Naive thymus-derived CD8-positive, alpha-beta T cell (primary cell): ENCODE data around the gene ATF7IP2. TPM values are rescaled to one million over a fixed set of nuclear protein-coding genes. Genes with fewer than 3 reads are reported as not detected.
"Not testable (repeated sequence)": the region's sequence is repeated elsewhere in the genome, so short reads cannot be mapped to it uniquely, and the experiment has no call there.

ENCODE experiments used
- ATAC-seq, 2 donors: fragments of 150-1000 bp; cut with Tn5 transposase in 1 of 2; sonication (Bioruptor Pico), chemical (Tn5 transposase) in 1 of 2; 1 replicate in 1 of 2; 2 replicates in 1 of 2; pipeline ENCODE4 v1.10.0; 2021; ENCODE audit warnings: mild to moderate bottlenecking in 2 of 2, moderate library complexity in 2 of 2
- POLR2A ChIA-PET: fragments of 350-600 bp; sonication (Branson Sonifier 250); formaldehyde crosslinking; loops from one replicate; lab custom pipeline; 2021; ENCODE audit warnings: antibody characterized with exemption; lab: Charles Lee
- DNase-seq, 10 donors: peaks; one replicate each; pipeline versions ENCODE4 v3.0.0 to v3.0.0-alpha.2; 2020 to 2022
- H3K27ac Mint-ChIP-seq, 10 donors: one replicate each; pipeline ENCODE4 v1.8.0; 2020 to 2022; ENCODE audit warnings: mild to moderate bottlenecking in 10 of 10, mixed read lengths in 10 of 10, moderate library complexity in 4 of 10, inconsistent platforms in 1 of 10
- H3K27me3 Mint-ChIP-seq, 5 donors: one replicate each; pipeline ENCODE4 v1.8.0; 2021 to 2022; ENCODE audit warnings: mixed read lengths in 5 of 5
- H3K36me3 Mint-ChIP-seq, 3 donors: one replicate each; pipeline ENCODE4 v1.8.0; 2020 to 2022; ENCODE audit warnings: mixed read lengths in 3 of 3, mild to moderate bottlenecking in 2 of 3, inconsistent platforms in 1 of 3
- H3K4me1 Mint-ChIP-seq, 4 donors: one replicate each; pipeline ENCODE4 v1.8.0; 2021 to 2022; ENCODE audit warnings: mixed read lengths in 4 of 4
- H3K4me3 Mint-ChIP-seq, 10 donors: one replicate each; pipeline ENCODE4 v1.8.0; 2020 to 2022; ENCODE audit warnings: mild to moderate bottlenecking in 10 of 10, mixed read lengths in 10 of 10, moderate library complexity in 6 of 10, inconsistent platforms in 1 of 10
- H3K9me3 Mint-ChIP-seq, 9 donors: one replicate each; pipeline ENCODE4 v1.8.0; 2020 to 2022; ENCODE audit warnings: mixed read lengths in 9 of 9, mild to moderate bottlenecking in 3 of 9, inconsistent platforms in 1 of 9, moderate library complexity in 1 of 9
- polyA plus RNA-seq, 3 donors: library from polyadenylated mRNA; unstranded; fragments of 300-500 nt; fragmentation: Illumina TruSeq; gene quantifications; one replicate each; pipeline ENCODE4 v1.2.3, GENCODE V29; 2021
- total RNA-seq, 8 experiments: library from RNA in 2 of 8; stranded (reverse) in 2 of 8; gene quantifications; one replicate each; pipeline ENCODE4 v1.2.3 and lab custom pipeline; 2021 to 2026

The ATF7IP2 gene
- total and polyA plus RNA-seq, 5 experiments from 2014 or later = 87.6 to 182 (median 121) TPM

DNA sequence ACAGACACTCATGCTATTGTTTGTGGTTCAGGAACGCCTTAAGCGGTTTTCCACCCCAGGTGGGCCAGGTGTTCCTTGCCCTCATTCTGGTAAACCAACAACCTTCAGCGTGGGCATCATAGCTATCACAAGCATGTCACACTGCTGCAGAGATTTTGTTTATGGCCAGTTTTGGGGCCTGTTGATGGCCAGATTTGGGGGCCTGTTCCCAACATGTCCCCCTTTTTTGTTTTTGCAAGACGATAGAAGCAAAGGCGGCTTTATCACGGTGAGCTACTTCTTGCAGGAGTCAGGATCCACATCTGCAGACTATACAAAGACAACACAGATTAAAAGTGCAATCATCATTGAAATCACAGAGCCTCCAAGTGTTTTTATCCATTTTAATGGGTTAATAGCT, 32.3 kb downstream of the ATF7IP2 start:
- H3K27me3 Mint-ChIP-seq, H3K4me3 Mint-ChIP-seq, DNase-seq, H3K27ac Mint-ChIP-seq, POLR2A ChIA-PET, ATAC-seq: not testable (repeated sequence)
- H3K4me1 Mint-ChIP-seq = peaks cover 4 to 14% (median 8%) of the 10 kb centered on the region in 4 donors
- peaks cover 14 to 75% (median 58%) of the 10 kb centered on the region in 9 donors for H3K9me3 Mint-ChIP-seq
- H3K36me3 Mint-ChIP-seq = peaks cover 74 to 90% (median 78%) of the 10 kb centered on the region in 3 donors

DNA sequence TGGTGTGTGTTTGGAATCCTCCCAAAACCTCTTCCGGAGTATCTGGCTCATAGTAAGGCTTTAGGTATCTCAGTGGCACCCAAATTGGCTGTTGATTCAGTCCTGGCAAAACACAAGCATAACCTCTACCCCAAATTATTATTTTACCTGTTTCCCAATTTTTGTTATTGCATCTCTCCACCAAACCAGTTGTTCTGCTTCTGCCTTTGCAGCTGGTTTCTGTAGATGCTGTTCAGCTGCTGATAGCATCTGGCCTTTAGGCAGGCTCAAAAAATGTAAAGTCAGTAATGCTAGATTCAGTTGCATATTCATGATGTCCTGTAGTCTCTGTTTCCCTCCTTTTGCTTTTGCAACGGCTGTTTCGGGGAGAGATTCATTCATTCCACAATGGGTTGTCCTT, 33.8 kb downstream of the ATF7IP2 start:
- DNase-seq (no peak), ATAC-seq (no peak)
- H3K9me3 Mint-ChIP-seq = peaks cover 8 to 70% (median 49%) of the 10 kb centered on the region in 9 donors
- H3K4me1 Mint-ChIP-seq = peaks cover 0 to 8% (median 1%) of the 10 kb centered on the region in 4 donors
- H3K27ac Mint-ChIP-seq = no peak overlapping the region
- H3K4me3 Mint-ChIP-seq = peak overlapping the region in 1 of 10 donors; percentile 70
- peaks cover 64 to 86% (median 73%) of the 10 kb centered on the region in 3 donors for H3K36me3 Mint-ChIP-seq
- no peaks in the 10 kb centered on the region for H3K27me3 Mint-ChIP-seq
- POLR2A ChIA-PET = interaction anchor here (1.3 kb wide), 1 partner anchor 91 kb away, joined by 4 read pairs; no protein-coding TSS in a partner anchor

DNA sequence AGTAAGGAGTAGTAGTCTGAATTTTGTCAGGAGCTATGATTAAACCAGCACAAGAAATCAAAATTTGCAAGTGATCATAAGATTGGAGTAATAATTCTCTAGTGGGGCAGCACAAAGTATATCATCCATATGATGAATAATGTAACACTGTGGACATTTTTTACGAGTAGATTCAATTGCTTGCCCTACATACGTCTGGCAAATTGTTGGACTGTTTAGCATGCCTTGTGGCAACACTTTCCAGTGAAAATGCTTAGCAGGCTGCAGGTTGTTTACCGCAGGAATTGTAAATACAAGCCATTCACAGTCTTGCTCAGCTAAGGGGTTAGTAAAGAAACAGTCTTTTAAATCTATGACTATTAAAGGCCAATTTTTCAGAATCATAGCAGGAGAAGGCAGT, 35.7 kb downstream of the ATF7IP2 start:
- no peak overlapping the region for H3K4me3 Mint-ChIP-seq
- peaks cover 7 to 51% (median 34%) of the 10 kb centered on the region in 9 donors for H3K9me3 Mint-ChIP-seq
- no peak overlapping the region for H3K27ac Mint-ChIP-seq
- no peak for ATAC-seq
- H3K4me1 Mint-ChIP-seq = peaks cover 0 to 6% (median 1%) of the 10 kb centered on the region in 4 donors
- peaks cover 48 to 68% (median 58%) of the 10 kb centered on the region in 3 donors for H3K36me3 Mint-ChIP-seq
- no peaks in the 10 kb centered on the region for H3K27me3 Mint-ChIP-seq
- POLR2A ChIA-PET = no interaction called here
- DNase-seq = no peak

DNA sequence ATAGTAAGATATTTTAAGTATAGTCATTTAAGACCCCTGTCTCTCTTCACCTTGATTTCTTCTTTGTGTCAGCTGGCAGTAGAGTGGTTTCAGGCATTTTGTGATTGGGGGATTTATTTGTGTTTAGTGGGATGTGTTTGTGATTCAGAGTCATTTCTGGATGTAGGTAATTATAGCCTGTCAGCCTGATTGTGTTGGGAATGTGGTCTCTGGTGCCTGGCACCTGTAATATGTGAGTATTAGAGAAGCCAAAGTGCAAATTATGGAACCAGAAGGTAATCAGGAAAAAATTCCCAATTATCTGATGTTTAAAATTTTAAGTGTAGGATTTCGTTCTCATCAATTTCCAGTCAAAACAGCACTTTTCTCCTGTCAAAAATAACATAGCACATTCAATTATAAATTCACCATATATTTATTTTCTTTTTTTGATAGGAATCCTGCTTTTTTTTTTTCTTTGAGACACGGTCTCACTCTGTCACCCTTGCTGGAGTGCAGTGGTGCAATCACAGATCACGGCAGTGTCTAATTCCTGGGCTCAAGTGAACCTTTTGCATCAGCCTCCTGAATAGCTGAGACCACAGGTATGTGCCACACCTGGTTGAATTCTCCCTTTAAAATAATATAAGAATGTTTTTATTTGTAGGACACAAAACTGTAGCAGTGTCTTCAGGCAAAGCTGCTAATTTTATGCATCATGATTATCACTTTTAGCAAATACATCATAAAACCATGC, 42.7 kb downstream of the ATF7IP2 start:
- H3K36me3 Mint-ChIP-seq = peaks cover 18 to 49% (median 30%) of the 10 kb centered on the region in 3 donors
- ATAC-seq (no peak), DNase-seq (no peak)
- POLR2A ChIA-PET = no interaction called here
- peaks cover 0 to 6% (median 2%) of the 10 kb centered on the region in 9 donors for H3K9me3 Mint-ChIP-seq
- no peak overlapping the region for H3K4me3 Mint-ChIP-seq
- H3K27ac Mint-ChIP-seq = peak overlapping the region in 5 of 10 donors; percentile 4 to 73 (median 28)
- H3K27me3 Mint-ChIP-seq = no peaks in the 10 kb centered on the region
- H3K4me1 Mint-ChIP-seq = peaks cover 0 to 2% (median 0%) of the 10 kb centered on the region in 4 donors

DNA sequence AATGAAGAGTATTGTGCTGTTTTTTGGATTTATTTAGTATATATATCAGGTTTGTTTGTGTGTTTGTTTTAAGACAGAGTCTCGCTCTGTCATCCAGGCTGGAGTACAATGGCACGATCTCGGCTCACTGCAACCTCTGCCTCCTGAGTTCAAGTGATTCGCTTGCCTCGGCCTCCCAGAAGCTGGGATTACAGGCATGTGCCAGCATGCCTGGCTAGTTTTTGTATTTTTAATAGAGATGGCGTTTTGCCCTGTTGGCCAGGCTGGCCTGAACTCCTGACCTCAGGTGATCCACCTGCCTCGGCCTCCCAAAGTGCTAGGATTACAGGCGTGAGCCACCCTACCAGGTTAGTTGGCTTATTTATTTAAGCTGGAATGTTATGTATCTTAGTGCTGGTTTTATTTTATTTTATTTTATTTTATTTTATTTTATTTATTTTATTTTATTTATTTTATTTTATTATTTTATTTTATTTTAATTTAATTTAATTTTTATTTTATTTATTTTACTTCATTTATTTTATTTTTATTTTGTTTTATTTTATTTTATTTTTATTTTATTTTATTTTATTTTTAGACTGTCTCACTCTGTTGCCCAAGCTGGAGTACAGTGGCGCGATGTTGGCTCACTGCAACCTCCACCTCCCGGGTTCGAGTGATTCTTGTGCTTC, 43.6 kb downstream of the ATF7IP2 start:
- H3K27me3 Mint-ChIP-seq, H3K27ac Mint-ChIP-seq, POLR2A ChIA-PET, H3K9me3 Mint-ChIP-seq, DNase-seq, H3K4me3 Mint-ChIP-seq, H3K4me1 Mint-ChIP-seq, ATAC-seq: not testable (repeated sequence)
- H3K36me3 Mint-ChIP-seq = peaks cover 23 to 55% (median 35%) of the 10 kb centered on the region in 3 donors

DNA sequence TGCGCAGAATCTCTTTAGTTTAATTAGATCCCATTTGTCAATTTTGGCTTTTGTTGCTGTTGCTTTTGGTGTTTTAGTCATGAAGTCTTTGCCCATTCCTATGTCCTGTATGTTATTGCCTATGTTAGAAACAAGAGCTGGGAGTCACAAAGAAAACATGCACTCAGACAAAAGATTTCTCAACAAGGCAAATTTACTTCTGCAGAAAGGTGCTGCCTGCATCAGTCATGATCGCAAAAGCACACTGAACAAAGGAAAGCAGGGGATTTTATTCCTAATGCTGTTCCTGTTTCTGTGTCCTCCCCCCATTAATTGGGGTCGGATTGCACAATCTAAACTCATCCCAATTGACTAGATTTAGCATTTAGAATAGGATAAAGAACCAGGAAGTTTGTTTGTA, 55.9 kb downstream of the ATF7IP2 start:
- ATAC-seq (no peak), DNase-seq (no peak)
- H3K9me3 Mint-ChIP-seq = peaks cover 0 to 69% (median 36%) of the 10 kb centered on the region in 9 donors
- H3K4me1 Mint-ChIP-seq = no peaks in the 10 kb centered on the region
- POLR2A ChIA-PET = no interaction called here
- H3K36me3 Mint-ChIP-seq = peaks cover 54 to 93% (median 87%) of the 10 kb centered on the region in 3 donors
- no peaks in the 10 kb centered on the region for H3K27me3 Mint-ChIP-seq
- no peak overlapping the region for H3K4me3 Mint-ChIP-seq
- H3K27ac Mint-ChIP-seq = peak overlapping the region in 1 of 10 donors; percentile 68

DNA sequence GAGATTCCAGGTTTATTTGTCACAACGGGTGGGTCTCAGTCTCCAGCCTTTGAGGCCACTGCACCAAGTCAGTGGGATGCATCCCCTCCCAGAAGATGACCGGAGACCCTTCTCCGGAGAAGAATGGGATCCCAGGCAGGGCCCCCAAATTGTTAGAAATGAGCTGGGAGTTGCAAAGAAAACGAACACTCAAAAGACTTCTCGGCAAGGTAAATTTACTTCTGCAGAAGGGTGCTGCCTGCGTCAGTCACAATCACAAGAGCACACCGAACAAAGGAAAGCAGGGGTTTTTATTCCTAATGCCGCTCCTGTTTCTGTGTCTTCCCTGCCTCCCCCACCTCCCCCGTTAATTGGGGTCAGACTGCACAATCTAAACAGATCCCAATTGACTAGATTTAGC, 61.4 kb downstream of the ATF7IP2 start:
- peak overlapping the region in 1 of 10 donors; percentile 10 for H3K4me3 Mint-ChIP-seq
- H3K36me3 Mint-ChIP-seq = peaks cover 79 to 99% (median 99%) of the 10 kb centered on the region in 3 donors
- no peak for DNase-seq
- H3K27ac Mint-ChIP-seq = no peak overlapping the region
- POLR2A ChIA-PET = no interaction called here
- H3K9me3 Mint-ChIP-seq = peaks cover 14 to 97% (median 47%) of the 10 kb centered on the region in 9 donors
- ATAC-seq = no peak
- H3K27me3 Mint-ChIP-seq = no peaks in the 10 kb centered on the region
- H3K4me1 Mint-ChIP-seq = peaks cover 0 to 14% (median 11%) of the 10 kb centered on the region in 4 donors

DNA sequence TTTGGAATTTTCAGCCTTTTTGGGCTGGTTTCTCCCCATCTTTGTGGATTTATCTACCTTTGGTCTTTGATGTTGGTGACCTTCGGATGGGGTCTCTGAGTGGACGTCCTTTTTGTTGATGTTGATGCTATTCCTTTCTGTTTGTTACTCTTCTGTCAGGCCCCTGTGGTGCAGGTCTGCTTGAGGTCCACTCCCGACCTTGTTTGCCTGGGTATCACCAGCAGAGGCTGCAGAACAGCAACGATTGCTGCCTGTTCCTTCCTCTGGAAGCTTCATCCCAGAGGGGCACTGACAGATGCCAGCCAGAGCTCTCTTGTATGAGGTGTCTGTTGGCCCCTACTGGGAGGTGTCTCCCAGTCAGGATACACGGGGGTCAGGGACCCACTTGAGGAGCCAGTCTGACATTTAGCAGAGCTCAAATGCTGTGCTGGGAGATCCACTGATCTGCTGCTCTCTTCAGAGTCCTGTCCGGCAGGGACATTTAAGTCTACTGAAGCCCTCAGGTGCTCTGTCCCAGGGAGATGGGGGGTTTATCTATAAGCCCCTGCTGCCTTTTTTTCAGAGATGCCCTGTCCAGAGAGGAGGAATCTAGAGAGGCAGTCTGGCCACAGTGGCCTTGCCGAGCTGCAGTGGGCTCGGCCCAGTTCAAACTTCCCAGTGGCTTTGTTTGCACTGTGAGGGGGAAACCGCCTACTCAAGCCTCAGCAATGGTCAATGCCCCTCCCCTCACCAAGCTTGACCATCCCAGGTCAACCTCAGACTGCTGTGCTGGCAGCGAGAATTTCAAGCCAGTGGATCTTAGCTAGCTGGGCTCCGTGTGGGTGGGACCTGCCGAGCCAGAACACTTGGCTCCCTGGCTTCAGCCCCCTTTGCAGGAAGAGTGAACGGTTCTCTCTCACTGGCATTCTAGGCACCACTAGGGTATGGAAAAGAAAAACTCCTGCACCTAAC, 66.6 kb downstream of the ATF7IP2 start:
- peaks cover 44 to 81% (median 76%) of the 10 kb centered on the region in 3 donors for H3K36me3 Mint-ChIP-seq
- POLR2A ChIA-PET = interaction anchor here (0.9 kb wide), 1 partner anchor 66 kb away, joined by 3 read pairs; no protein-coding TSS in a partner anchor
- not testable (repeated sequence) for DNase-seq, H3K4me3 Mint-ChIP-seq, H3K27me3 Mint-ChIP-seq, ATAC-seq
- H3K9me3 Mint-ChIP-seq = peaks cover 8 to 51% (median 38%) of the 10 kb centered on the region in 9 donors
- peak overlapping the region in 1 of 10 donors; percentile 69 for H3K27ac Mint-ChIP-seq
- H3K4me1 Mint-ChIP-seq = peaks cover 18 to 38% (median 27%) of the 10 kb centered on the region in 4 donors

DNA sequence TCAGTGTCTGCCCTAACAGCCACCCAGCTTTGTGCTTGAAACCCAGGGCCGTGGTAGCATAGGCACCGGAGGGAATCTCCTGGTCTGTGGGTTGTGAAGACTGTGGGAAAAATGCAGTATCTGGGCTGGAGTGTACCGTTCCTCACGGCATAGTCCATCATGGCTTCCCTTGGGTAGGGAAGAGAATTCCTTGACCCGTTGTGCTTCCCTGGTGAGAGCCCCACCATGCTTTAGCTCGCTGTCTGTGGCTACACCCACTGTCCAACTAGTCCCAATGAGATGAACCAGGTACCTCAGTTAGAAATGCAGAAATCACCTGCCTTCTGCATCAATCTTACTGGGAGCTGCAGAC, 67.3 kb downstream of the ATF7IP2 start:
- H3K9me3 Mint-ChIP-seq = peaks cover 8 to 44% (median 38%) of the 10 kb centered on the region in 9 donors
- peak overlapping the region in 1 of 10 donors; percentile 62 for H3K27ac Mint-ChIP-seq

DNA sequence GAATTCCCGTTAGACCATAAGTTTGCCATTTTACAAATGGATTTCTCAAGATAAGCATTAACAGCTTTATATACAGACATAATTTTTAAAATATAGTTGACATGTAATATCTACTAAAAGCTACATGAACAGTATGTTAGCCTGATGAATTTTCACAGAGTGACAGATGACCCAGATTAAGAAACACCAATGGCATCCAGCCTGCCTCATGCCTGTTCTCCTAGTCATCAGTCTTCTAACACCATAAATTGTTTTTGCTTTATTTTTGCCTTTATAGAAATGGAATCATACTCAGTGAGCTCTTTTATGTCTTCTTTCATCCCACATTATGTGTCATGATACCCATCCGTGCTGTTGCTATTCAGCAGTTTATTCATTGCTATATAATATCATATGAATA, 80.0 kb downstream of the ATF7IP2 start:
- peaks cover 0 to 7% (median 2%) of the 10 kb centered on the region in 9 donors for H3K9me3 Mint-ChIP-seq
- peaks cover 48 to 72% (median 72%) of the 10 kb centered on the region in 3 donors for H3K36me3 Mint-ChIP-seq
- POLR2A ChIA-PET = no interaction called here
- H3K27ac Mint-ChIP-seq = no peak overlapping the region
- no peaks in the 10 kb centered on the region for H3K27me3 Mint-ChIP-seq
- no peak for DNase-seq
- no peak overlapping the region for H3K4me3 Mint-ChIP-seq
- ATAC-seq = no peak
- peaks cover 0 to 14% (median 2%) of the 10 kb centered on the region in 4 donors for H3K4me1 Mint-ChIP-seq

More for the DNA sequence above, 67.3 kb downstream of the ATF7IP2 start:
- DNase-seq (no peak), ATAC-seq (no peak)
- H3K4me1 Mint-ChIP-seq = peaks cover 18 to 38% (median 27%) of the 10 kb centered on the region in 4 donors
- POLR2A ChIA-PET = interaction anchor here (0.9 kb wide), 1 partner anchor 66 kb away, joined by 3 read pairs; no protein-coding TSS in a partner anchor
- H3K36me3 Mint-ChIP-seq = peaks cover 41 to 81% (median 73%) of the 10 kb centered on the region in 3 donors
- H3K27me3 Mint-ChIP-seq = no peaks in the 10 kb centered on the region
- peak overlapping the region in 1 of 10 donors; percentile 38 for H3K4me3 Mint-ChIP-seq

DNA sequence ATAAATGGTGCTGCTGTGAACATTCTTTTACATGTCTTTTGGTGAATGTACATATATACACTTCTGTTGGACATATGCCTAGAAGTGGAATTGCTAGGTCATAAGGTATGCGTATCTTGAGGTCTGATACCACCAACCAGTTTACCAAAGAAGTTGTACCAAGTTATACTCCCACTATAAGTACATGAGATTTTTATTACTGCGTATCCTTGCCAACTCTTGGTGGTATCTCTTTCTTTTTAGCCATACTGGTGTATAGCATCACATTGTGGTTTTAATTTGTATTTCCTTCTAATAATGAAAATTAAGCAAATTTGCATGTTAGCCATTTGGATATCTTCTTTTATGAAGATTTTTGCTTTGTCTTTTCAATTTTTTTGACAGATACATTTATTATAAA, 80.5 kb downstream of the ATF7IP2 start:
- peaks cover 0 to 11% (median 3%) of the 10 kb centered on the region in 9 donors for H3K9me3 Mint-ChIP-seq
- ATAC-seq (no peak), DNase-seq (no peak)
- POLR2A ChIA-PET = no interaction called here
- peaks cover 0 to 14% (median 2%) of the 10 kb centered on the region in 4 donors for H3K4me1 Mint-ChIP-seq
- no peak overlapping the region for H3K27ac Mint-ChIP-seq
- peaks cover 45 to 72% (median 72%) of the 10 kb centered on the region in 3 donors for H3K36me3 Mint-ChIP-seq
- H3K27me3 Mint-ChIP-seq = no peaks in the 10 kb centered on the region
- H3K4me3 Mint-ChIP-seq = no peak overlapping the region

DNA sequence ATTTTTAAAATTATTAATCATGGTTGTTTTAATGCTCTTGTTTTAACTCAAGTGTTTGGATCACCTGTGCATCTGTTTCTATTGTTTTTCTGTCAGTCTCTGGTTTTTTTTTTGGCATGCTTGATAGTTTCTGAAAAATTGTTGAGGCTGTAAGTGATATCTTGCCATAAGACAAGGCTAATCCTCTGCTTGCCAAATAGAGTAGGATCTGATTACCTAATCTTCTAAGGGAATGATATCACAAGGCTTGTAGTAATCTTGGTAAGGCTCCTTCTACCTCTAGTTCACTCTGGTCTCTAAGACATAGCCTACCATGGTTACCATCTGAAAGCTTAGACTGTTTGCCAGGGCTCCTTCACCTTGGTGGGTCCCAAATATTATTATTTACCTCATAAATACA, 81.0 kb downstream of the ATF7IP2 start:
- ATAC-seq (no peak), DNase-seq (no peak)
- Mint-ChIP-seq H3K36me3 (peaks cover 44 to 72% (median 70%) of the 10 kb centered on the region in 3 donors), H3K4me3 (no peak overlapping the region), H3K9me3 (peaks cover 0 to 14% (median 3%) of the 10 kb centered on the region in 9 donors), H3K27me3 (no peaks in the 10 kb centered on the region), H3K4me1 (peaks cover 0 to 13% (median 2%) of the 10 kb centered on the region in 4 donors), H3K27ac (no peak overlapping the region)
- POLR2A ChIA-PET = no interaction called here
